Anterior cingulate cortex (tissue), 58 donors: ENCODE results near the gene CNNM3.

Experiments
- DNase-seq, 58 donors: peaks; one replicate each; lab custom pipeline; 2025; lab: John Stamatoyannopoulos, UW

CNNM3 gene

GRCh38 chr2:96873651-96874096 lies 57.6 kb downstream of the CNNM3 start:
- peak in 16 of 58 donors; percentile 24 to 51 (median 34) for DNase-seq

DNA sequence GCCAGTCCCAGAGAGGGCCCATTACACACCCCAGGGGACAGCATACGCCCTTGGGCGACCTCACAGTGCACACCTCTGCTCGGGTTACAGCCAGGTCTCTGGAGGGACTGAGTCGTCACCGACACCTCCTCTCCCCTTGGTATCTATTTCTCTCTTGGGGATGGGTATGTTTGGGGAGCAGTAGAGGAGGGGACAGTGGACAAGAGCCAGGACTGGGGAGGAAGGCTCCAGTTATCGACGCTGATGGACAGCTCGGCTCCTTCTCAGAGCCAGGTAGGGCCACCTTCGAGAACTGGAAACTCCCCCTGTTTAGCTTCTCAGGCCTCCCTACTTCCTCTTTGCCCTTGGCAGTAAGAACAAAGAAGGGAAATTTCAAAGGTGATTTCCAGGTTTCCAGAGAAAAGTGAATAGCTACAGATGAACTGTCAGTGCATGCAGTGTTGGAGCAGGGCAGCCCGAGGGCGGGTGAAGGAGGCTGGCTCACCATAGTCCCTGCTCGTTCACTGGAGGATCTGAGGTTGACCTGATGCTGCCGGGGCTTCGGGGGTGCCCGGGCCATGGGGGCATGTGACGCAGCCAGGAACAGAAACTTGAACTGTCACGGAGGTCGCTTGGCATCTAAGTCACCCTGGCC lies 58.2 kb downstream of the CNNM3 start:
- no peak for DNase-seq

DNA sequence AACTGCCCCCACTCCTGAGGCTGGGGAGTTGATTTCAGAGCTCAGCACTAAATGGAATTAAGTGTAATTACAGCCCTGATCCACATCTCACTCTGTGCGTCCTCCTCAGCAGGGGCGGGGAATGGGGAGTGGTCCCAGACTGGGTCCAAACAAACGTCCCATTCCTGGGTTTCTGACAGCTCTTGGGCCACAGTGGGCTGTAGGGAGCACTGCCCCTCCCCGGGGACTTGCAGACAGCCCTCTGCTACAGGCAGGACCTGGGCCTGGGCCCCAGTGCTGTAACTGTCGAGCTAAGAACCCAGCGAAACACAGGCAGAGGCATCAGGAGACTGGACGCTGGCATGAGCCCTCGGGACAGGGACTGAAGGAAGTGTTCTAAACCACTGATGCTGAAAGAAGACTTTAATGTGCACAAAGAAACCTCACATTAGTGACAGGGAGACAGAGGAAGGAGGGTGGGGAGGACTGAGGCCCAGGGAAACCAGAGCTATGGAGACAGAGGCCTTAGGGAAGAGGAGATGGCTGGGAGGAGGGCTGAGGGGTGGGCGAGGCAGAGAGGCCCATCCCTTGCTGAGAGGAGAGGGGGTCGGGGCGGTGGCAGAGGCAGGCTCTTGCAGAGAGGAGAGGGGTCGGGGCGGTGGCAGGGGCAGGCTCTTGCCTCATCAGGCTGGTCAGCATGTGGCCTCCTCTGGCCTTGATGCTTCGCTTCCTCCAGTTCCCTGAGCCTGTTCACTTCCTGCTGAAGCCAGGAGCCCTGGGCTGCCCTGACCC lies 59.6 kb downstream of the CNNM3 start:
- peak in 6 of 58 donors; percentile 22 to 53 (median 38) for DNase-seq

DNA sequence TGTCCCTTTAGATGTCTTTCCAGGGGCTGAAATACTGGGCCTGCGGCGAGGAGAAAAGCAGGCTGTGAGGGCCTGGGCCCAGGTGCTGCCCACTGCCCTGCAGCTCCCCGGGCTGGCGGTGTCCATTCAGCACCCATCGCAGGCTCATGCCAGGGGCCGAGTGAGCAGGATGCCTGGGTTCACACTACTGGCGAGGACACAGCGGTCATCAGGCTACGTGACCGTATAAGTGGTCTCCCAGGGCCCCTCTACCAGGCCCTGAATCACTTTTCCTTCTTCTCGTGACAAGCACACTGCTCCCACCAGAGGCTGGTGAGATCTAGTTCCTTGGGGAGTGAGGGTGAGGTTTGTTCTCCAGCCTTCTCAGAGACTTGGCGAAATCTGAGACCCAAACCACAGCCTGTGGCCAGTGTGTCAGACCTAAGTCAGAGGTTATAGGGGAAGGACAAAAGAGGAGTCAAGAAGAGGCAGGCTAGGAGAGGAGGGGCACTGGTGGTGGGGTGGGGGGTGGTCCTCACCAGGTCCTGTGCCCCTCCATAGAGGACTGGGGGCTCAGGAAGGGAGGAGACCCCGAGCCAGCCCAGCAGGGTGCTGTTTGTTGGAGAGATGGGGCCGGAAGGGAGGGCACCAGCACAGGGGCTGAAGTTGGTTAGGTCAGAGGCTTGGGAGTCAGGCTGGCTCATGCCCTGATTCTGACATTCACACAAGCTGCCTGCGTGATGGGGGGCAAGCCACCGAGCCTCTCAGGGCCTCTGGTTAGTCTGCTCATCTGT lies 60.4 kb downstream of the CNNM3 start:
- no peak for DNase-seq

- DNase-seq = no peak
Observed at GRCh38 chr2:96877042-96877451, 61.0 kb downstream of the CNNM3 start.

- DNase-seq = no peak
Observed at GRCh38 chr2:96877631-96878092, 61.6 kb downstream of the CNNM3 start.

DNA sequence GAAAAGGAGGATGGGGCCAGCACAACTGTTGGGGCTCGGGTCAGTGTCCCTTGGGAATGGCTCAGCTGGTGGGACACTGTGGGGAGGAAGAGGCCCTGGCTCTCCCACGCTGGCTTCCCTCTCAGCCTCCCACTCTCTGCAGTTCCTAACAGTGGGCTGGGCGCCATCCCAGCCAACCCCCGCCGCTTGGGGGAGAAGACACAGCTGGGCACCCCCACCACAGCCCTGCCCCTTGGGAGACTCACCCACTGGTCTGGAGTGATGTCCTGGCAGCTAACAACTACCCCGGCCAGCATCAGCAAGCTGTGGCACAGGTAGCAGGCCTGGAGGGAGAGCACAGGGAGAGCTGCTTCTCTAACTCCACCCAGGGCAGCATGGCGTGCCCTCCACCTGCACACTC lies 62.1 kb downstream of the CNNM3 start:
- DNase-seq = no peak

- DNase-seq = no peak
Observed at GRCh38 chr2:96878796-96879544, 62.9 kb downstream of the CNNM3 start.

DNA sequence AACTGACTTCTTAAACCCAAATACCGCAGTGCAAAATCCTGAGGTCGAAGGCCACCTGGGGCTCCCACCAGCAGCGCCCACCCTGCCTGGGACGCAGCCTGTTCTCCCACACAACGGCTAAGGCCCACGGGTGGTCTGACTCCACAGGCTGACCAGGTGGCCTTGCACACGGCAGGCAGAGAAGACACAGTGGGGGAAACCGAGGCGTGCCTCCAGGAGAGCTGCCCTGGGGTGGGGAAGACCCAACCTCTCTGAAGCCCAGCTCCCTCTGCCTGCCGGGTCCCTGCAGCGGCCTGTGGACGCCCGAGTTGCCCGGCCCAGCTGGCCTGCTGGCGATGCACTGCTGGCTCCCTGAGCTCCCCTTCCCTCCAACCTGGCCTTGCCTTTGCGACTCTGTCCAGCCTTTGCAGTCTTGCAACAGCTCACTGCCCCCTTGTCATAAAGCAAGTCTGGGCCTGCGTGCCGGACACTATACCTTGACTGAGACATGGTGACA lies 63.5 kb downstream of the CNNM3 start:
- DNase-seq = no peak

GRCh38 chr2:96880891-96881273 lies 64.8 kb downstream of the CNNM3 start:
- DNase-seq = no peak

DNA sequence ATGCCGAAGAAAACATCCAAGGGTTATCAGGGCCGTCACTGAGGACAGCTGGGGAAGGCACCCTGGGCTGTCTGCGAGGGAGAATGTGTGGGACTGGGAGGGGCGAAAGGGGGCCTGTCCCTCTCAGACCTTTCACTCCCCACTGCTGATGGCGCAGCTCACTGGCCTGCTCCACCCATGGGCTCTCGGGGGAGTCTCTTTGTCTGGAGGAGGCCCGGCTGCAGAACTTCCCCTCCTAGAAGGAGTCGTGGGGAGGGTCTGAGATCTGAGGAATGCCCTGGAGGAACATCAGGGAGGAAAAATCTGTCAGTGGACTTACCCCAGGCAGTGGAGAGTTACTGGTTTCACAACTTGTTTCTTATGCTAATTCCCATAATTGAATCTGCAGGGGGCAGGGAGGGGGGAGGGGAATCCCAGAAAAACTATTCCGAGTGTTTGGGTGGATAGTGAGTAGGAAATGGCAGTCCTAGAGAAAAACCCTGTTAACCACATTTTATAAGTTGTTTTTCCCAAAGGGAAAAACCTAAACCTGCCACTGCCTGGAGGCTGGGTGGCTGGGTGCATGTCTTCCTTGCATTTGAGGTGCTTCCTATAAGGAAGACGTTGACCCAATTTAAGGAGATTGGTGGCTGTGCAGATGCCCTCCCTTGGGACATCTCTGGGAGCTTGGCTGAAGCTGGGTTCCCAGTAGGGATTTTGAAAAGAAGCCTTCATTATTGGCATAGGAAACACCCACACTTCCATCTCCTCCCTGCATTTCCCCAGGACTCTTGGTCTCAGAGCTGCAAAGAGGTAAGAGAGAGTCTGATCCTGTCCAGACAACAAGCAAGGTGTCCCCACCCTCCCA lies 65.5 kb downstream of the CNNM3 start:
- DNase-seq = no peak

GRCh38 chr2:96882230-96882629 lies 66.2 kb downstream of the CNNM3 start:
- no peak for DNase-seq

- DNase-seq = no peak
Observed at GRCh38 chr2:96882906-96883305, 66.8 kb downstream of the CNNM3 start.

DNA sequence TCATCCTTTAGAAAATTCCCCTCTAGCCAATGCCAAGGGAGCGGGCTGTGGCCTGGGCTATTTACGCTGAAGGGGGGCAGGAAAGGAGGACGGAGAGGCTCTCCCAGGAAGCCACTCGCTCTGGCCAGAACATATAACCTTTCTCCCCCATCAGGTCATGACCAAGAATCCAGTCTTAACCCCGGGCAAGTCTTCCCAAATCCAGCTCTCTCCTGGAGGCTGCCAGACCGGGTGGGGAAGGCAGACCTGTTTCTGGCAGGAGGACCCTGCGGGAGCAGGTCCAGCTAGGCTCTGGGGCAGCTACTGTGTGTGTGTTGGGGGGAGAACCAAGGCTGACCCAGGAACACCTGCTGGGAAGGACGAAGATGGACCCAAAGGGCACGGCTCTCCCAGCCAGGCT lies 67.2 kb downstream of the CNNM3 start:
- no peak for DNase-seq
